ENCODE data around the gene TCP10L.
"Not testable (repeated sequence)": the region's sequence is repeated elsewhere in the genome, so short reads cannot be mapped to it uniquely, and the experiment has no call there.

The TCP10L gene

DNA sequence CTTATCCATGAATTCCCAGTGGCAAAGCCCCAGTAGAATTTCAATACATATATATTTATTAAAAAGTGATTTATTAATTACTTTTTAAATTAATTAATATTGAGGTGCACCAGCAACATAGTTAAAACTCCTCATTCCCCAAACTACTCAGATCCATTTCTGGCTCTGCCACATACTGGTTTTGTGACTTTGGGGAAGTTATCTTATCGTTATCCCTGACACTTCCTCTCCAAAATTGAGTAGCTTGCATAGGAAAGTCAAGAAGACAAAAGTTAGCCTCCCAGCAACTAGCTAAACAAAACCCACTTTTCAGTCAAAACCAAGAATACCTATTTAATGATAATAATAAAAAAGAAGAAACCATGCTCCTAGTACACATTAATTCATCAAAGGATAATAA lies 35.9 kb downstream of the TCP10L start:
- DNase-seq: no peak

DNA sequence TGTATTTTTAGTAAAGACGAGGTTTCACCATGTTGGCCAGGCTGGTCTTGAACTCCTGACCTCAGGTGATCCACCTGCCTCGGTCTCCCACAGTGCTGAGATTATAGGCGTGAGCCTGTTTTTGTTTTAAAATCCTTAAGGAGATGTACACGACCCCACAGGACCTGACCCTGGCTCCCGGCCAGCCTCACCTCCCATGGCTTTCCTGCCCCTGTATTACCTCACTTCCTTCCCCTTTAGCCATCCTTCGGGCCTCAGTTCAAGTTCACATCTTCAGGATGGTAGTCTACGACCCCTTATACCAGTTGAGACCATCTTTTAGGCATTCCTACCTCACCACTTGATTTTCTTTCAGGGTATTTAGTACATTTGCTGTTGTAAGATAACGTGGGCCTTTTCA lies 36.3 kb downstream of the TCP10L start:
- no peak for DNase-seq

DNA sequence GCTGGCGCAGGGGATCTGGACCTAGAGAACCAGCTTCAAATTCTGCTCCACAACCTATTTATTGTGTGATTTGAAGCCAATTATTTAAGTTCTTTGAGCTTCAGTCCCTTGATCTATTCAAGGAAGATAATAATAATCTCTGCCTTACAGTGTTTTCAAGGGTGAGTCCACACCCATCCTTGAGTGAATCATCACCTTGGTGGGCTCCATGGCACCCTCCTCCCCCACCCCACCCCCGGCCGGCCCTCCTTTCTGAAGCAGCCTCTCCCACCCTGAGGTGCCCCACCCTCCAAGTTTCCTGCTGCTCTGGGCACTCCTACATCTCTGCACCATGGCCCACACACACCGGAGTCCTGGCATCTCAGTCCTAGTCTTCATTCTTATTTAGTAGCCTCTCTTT lies 38.3 kb downstream of the TCP10L start:
- no peak for DNase-seq

DNA sequence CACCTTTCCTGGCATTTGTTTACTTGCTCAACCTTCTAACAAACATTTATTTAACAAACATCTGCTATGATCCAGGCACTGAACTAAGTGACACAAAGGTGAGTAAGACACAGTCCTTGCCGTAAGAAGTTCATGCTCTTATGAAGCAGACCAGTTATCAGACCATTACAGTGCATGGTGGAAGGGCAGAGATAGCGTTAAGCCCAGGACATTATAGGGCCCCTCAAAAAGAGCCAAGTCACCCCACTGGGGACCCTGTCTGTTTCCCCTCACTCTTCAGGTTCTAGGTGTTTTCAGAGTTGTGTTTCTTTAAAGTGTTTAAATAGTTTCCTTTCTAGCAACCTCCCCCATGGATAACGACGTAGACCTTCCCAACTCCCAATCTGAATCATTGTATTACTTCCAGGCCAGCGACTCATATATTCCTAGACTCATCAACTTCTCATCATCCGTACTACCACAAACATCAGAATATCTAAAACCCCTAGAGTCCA lies 39.3 kb downstream of the TCP10L start:
- DNase-seq: no peak

DNA sequence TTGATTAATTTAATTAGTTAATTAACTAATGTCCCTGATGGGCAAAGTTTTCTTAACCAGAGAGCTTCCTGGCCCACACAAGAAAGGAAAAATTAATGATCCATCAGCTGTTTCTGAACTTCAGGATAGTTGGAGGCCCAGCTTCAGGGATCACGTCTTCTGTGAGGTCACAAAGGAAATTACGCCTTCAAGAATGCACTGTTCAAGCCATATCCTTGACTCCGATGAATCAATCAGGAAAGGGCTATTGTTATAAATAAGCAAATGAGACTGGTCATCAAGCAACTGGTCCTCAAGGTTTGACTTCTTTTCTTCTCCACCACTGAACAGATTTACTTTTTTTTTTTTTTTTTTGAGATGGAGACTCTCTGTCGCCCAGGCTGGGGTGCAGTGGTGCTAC lies 40.6 kb downstream of the TCP10L start:
- DNase-seq: no peak

DNA sequence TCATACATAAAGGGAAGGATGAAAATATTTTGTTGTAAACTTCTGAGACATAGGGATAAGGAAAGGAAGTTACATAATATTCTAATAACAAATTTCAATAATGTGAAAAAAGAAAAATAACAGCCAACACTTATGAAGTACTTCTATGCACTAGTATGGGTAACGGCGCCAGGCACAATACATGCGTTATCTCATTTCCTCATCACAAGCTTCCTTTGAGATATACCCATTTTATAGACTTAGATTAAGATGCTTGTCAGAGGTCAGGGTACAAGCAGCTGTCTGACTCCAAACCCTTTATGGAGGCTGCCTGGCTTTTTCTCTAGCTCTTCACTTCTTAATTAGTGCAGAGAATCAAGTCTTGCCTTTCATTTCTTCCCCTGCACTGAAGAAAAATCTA lies 41.3 kb downstream of the TCP10L start:
- DNase-seq: no peak

DNA sequence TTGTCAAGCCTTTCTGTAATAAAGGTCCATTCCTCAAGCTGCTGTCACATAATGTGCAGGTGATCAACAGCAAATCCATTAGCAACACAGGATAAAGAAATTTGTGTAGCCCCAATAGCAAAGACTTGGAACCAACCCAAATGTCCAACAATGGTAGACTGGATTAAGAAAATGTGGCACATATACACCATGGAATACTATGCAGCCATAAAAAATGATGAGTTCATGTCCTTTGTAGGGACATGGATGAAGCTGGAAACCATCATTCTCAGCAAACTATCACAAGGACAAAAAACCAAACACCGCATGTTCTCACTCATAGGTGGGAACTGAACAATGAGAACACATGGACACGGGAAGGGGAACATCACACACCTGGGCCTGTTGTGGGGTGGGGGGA lies 42.3 kb downstream of the TCP10L start:
- not testable (repeated sequence) for DNase-seq

DNA sequence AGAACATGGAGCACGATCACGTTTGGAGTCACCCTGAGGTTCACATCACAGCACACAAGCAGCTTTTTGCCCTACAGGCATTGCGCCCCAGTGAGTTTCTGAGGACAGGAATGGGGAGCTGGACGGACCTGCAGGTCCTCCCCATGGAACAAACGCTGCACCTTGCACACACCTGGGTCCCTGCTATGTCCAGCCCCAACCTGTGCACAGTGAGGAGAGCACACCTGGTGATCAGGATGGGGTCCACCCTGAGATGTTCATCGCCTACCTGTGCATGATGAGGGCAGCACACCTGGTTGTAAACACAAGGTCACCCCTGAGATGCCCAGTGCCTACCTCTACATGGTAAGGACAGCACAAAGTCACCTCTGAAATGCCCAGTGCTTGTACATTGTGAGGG lies 45.9 kb downstream of the TCP10L start:
- no peak for DNase-seq

DNA sequence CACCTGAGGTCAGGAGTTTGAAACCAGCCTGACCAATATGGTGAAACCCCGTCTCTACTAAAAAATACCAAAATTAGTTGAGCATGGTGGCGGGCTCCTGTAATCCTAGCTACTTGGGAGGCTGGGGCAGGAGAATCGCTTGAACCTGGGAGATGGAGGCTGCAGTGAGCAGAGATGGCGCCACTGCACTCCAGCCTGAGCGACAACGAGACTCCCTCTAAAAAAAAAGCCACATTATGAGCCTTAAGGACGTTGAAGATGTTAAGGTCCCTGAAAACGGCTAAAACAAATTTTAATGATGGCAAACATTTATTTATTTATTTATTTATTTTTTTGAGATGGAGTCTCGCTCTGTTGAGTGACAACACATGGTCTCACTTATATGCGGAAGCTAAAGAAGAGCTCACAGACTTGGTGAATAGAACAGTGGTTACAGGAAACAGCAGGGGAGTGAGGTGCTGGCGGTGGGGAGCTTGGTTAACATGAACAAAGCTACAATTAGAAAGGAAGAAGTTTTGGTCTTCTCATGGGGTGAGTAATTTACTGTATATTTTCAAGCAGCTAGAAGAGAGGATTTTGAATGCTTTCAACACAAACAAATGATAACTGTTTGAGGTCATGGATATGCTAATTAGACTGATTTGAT lies 47.1 kb downstream of the TCP10L start:
- no peak for DNase-seq

DNA sequence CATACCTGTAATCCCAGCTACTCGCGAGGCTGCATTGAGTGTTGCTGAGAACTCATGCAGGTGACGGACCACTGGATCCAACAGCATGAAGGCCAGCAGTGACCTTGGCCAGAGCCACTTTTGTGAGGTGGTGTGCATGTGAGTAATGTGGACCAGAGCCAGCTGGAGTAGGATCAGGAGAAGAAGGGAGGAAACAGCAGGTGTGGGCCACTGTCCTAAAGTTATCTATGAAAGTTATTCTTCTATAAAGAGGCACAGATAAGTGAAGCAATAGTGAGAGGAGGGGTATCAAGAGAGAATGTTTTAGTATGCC lies 47.8 kb downstream of the TCP10L start:
- DNase-seq: no peak

DNA sequence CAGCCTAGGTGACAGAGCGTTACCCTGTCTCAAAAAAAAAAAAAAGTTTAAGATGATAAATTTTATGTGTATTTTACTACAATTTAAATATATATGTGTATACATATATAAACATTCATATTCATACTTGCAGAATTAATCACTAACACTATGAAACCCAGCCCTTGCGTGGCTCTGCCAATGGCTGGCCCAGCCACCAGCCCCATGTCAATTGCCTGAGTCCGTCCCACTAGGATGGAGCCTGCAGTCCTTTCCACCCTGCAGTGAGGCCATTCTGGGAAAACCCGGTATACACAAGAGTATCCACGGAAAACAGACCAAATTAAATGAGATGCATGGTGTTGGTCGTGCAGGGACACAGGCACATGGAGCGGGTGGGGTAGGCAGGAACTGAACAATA lies 49.7 kb downstream of the TCP10L start:
- DNase-seq: no peak

DNA sequence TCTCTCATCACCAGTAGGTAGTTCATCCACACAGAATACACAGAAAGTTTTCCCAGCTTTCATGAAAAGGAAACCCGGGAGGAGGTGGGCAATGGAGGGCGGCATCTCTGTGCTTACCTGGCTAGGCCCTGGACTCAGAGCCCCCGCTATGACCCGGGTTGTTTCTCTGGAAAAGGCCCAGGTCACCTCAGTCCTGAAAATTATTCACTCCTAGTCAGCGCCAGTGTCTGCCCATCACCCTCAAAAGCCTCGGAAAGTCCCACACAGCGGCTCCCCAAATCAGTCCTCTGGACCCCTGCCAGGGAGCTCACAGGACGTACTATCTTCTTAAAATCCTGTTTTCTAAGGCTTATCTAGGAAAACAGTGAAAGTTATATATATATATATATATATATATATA lies 51.2 kb downstream of the TCP10L start:
- DNase-seq: no peak

DNA sequence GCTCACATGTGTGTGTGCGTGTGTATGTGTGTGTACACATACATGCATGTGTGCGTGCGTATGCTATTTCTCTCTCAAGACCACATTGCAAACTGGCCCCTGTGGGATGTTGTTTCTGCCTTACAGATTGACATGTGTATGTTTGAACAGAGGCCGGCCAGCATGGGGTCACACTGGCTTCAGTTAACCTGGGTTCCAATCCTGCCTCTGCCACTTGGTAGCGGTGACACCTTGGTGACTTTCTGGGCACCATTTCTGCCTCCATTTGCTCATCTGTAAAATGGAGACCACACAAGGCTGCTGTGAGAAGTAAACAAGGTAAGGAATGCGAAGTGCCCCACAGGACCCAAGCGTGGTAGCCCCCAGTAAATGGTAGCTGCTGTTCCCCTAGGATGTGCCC lies 51.7 kb downstream of the TCP10L start:
- no peak for DNase-seq

DNA sequence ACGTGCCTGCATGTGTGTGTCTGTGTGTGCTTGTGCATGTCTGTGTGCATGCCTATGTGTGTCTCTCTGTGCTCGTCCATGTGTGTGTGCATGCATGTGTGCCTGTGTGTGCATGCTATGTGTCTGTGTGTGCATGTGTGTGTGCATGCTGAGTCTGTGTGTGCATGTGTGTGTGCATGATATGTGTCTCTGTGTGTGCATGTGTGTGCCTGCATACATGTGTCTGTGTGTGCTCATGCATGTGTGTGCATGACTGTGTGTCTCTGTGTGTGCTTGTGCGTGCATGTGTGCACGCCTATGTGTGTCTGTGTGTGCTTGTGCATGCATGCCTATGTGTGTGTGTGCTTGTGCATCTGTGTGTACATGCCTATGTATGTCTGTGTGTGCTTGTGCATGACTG lies 52.3 kb downstream of the TCP10L start:
- DNase-seq: no peak

DNA sequence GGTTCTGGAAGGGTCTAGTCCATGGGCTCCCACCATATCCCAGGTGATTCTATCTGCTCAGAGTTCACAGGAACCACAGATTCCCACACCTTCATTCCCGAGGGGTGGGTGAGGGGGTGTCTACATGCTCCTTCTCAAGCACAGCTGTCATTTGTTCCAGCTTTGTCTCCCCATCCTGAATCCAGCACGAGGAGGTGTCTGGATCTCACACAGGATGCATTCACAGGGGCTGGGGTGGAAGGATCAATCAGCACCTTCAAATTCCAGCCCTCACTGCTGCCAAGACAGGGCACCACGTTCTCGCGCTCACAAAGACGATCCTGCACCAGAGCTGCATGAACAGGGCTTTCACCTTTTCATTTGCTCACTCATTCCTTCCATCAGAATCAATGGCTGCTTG lies 52.7 kb downstream of the TCP10L start:
- no peak for DNase-seq

DNA sequence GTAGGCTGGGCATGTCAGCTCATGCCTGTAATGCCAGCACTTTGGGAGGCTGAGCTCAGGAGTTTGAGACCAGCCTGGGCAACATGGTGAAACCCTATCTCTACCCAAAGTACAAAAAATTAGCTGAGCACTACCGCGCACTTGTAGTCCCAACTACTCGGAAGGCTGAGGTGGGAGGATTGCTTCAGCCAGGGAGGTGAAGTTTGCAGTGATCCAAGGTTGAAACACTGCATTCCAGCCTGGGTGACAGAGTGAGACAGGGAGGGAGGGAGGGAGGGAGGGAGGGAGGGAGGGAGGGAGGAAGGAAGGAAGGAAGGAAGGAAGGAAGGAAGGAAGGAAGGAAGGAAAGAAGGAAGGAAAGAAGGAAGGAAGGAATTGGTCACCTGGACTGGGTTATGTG lies 53.8 kb downstream of the TCP10L start:
- not testable (repeated sequence) for DNase-seq

DNA sequence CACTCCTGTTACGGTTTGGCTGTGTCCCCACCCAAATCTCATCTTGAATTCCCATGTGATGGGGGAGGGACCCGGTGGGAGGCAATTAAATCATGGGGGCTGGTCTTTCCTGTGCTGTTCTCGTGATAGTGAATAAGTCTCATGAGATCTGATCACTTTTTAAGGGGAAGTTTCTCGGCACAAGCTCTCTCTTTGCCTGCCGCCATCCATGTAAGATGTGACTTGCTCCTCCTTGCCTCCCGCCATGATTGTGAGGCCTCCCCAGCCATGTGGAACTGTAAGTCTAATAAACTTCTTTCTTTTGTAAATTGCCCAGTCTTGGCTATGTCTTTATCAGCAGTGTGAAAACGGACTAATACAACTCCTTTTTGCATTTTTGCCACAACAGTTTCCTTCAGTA lies 54.5 kb downstream of the TCP10L start:
- DNase-seq: not testable (repeated sequence)

DNA sequence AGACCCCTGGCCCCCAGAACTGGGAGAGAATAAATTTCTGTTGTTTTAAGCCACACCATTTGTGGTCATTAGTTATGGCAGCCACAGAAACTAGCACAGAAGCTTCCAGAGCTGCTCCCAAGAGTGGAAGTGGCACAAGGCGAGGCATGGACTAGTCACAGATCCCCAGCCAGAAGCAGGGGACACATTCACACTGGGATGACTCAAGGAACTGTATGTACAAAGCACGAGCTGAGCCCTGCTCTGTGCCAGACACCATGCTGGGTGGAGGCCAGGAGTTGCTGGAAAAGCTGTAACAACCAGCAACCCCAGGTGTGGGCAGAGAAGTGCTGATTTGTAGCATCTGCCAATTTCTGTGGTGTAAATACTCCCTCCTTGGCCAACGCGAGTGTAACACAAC lies 55.6 kb downstream of the TCP10L start:
- DNase-seq: no peak

DNA sequence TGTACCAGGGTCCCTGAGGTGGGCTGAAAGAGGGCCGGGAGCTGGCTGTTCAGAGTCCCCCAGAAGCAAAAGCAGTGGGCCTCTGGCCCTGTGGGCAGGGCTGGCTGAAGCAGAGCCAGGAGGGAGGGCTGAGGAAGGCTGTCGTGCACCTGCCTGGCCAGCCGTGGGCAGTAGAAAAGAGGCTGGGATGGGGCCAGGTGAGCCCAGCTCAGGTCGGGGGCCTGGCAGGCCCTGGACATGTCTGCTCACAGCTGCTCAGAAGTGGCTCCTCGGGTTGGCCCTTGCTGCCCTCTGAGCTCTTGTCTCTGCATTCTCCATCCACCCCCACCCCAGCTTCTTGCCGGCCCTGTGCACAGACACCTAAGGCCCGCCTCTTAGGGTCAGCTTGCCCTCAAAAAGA lies 60.0 kb downstream of the TCP10L start:
- DNase-seq: no peak

DNA sequence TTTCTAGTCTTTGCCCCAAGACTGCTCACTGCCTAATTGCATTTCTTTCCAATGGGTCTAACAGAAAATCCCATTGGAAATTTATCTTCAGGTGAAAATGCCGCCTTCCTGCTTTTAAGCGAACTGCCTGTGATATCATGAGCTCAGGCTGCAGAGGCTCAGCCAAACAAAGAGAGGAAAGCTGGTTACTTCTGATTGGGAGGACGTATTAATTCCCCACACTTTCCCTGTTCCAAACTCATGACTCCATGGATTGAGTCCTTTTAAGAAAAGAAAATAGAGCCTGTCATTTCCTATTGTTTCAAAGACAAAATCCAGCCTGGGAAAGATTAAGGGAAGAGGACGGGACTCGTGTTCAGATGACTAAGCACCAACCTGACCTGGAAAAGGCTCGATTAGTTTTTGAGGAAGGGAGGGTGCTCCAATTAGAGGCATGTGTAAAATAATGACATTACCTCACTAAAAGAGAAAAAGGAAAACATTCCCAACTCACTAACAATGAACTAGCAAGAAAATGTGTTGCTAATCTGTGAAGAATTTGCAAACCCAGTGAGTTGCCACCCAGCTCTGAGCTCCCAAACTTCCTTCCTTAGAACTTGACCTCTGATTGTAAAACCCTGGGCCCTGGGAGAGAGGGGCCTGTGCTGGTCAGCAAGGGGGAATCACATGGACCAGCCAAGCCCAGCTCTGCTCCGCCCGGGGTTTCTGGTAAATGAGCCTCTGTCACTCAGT lies 61.2 kb downstream of the TCP10L start:
- DNase-seq: no peak
